NCI-H510A (cell line): ENCODE data around the gene PPIC.

ENCODE experiments used
- DNase-seq: peaks from one replicate; lab custom pipeline; 2025; lab: John Stamatoyannopoulos, UW

Gene PPIC

GRCh38 chr5:123036391-123037103 is at the start of gene PPIC:
PPIC (minus strand) TSS chr5:123036725; CDS start chr5:123036625, 100 bp downstream.
- peak; percentile 43 for DNase-seq

DNA sequence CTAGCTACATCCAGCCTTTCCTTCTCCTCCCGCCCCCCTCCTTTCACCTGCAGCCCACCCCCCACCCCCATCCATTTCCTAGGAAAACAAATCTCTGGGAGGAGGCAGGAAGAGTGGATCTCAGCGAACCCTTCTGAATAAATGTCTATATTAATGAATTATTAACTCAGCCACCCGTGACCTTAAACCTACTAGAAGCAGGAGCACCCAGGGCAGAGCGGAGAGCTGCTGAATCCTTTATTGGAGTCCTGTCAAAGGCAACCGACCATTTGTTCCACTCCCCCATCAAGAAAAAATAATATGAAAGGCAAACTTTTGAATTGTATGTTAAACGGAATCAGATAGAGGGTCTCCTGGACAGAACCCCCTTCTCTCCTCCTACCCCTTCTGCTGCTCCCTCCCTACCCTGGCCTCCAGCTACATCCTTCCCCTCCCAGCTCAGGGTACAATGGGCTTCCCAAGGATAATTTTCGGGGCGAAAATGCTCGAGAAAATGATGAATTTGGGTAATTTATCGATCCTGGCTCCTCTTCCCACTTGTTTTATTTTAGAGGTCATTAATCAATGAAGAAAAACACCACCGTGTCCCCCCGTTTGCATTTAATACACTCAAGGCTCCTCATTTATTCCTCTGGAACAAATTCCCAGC is 49.2 kb upstream of the PPIC start:
- no peak for DNase-seq

- no peak for DNase-seq
These were observed 48.4 kb upstream of the PPIC start for GRCh38 chr5:123084730-123085605.

DNA sequence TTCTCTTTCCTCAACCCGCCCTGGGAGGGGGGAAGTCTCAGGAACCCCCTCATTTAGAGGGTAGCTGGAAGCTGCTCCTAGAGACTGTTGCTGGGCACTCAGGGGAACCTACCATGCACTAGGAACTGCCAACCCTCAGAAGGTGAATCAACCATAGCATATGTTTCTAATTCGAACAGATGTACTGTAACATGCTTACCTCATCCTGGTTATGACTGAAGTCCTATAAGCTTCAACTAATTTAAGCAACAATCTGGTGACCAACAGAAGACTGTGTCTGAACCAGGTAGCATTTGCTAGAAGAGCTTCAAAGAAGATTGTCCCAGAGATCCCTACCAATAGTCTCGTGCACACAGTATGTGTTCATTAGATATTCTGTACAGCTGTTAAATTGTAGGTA is 46.8 kb upstream of the PPIC start:
- DNase-seq, result no peak

DNA sequence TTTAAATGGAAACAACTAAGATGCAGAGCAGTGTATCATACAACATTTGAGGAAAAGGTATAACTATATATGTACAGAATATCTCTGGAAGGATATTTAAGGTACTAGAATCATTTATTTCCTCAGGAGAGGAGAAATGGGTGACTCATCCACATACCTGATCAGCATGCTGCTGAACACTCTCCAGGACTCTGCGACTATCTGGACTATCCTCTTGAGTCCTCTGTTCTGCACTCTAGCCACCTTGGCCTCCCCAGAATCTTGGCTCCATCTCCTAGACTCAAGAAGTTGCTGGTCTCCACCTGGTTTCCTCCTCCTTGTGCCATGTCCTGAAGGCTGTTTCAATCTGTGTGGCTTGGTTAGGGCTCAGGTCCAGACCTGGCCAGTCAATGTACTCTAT is 43.7 kb upstream of the PPIC start:
- DNase-seq, result no peak

- DNase-seq, result no peak
These were observed 39.1 kb upstream of the PPIC start for GRCh38 chr5:123075521-123076163.

- no peak for DNase-seq
These were observed 31.9 kb upstream of the PPIC start for GRCh38 chr5:123068368-123068938.

GRCh38 chr5:123066016-123066415 is 29.5 kb upstream of the PPIC start:
- no peak for DNase-seq

DNA sequence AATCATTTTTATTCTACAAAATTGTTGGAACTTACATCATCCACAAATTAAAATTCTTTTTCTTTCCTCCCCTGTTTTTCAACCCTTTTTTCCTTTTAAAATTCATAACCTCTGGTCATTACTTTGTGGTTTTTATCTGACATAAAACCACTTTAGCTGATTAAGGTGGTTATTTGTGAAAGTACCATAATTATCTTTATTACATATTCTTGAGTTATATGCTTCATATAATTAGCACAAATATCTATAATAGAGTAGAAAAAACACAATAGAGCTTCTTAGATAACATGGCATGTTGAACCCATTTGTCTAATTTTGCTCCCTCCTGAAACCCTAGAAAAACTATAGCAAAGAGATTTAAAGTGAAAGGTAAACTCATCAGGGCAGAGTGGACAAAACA is 22.9 kb upstream of the PPIC start:
- DNase-seq, result no peak

GRCh38 chr5:123051206-123051605 is 14.7 kb upstream of the PPIC start:
- no peak for DNase-seq

- no peak for DNase-seq
These were observed 11.2 kb upstream of the PPIC start for GRCh38 chr5:123047706-123048105.

- no peak for DNase-seq
These were observed 9.7 kb upstream of the PPIC start for GRCh38 chr5:123046222-123046621.

GRCh38 chr5:123044926-123045617 is 8.5 kb upstream of the PPIC start:
- DNase-seq, result no peak

DNA sequence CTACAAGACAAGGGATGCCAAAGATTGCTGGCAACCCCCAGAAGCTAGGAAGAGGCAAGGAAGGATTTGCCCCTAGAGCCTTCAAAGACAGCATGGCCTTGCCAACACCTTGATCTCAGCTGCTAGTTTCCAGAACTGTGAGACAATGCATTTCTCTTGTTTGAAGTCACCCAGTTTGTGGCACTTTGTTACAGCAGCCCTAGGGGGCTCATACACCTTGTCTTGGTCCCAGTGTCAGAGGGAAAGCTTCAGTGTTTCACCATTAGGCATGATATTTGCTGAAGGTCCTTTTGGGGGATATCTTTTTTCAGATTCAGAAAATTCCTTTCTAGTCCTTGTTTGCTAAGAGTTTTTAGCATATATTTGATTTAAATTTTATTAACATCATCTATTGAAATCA is 3.1 kb upstream of the PPIC start:
- DNase-seq, result no peak

- no peak for DNase-seq
These were observed 536 bp upstream of the PPIC start for GRCh38 chr5:123037104-123037418.

DNA sequence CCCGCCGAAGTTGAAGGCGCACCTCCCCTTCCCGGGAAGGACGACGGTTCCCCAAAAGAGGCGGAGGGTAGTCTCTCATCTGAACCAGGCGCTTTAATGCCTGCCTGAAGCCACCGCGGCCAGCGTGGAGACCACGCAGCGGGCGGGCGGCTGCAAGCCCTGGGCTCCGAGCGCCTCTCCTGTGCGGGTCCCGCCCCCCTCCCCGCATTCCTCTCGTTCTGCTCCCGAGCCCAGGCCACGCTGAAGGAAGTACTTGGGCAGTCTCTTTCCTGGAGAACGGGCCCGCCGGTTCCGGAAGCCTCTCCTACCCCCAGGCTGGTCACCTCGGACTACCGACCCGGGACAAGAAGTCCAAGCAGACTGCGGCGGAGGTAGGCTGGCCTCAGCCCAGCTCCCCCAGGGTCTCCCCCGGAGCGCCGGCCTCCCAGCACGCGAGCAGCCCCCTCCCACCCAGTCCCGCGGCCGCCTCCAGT is 571 bp downstream of the PPIC start:
- peak; percentile 35 for DNase-seq

GRCh38 chr5:123035360-123035917 is 1.1 kb downstream of the PPIC start:
- DNase-seq, result peak; percentile 66

- no peak for DNase-seq
These were observed 3.3 kb downstream of the PPIC start for GRCh38 chr5:123033157-123033671.

- no peak for DNase-seq
These were observed 8.3 kb downstream of the PPIC start for GRCh38 chr5:123028222-123028621.

DNA sequence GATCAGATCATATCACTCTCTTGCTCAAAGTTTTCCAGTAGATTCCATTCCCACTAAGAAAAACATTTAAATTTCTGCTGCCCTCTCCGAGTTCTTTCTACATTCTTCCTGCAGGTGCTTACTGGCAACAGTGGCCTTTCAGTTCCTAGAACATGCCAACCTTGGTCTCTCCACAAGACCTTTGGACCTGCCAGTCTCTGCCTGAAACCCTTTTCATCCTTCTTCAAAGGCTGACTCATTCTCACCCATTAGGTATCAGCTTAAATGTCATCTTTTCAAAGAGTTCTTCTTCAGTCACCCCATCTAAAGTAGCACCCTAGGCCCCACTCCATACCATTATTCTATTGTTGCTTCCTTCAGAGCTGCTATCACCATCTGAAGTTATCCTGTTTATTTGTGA is 21.8 kb downstream of the PPIC start:
- DNase-seq, result no peak

GRCh38 chr5:123012321-123012720 is 24.2 kb downstream of the PPIC start:
- no peak for DNase-seq
